Cardiac muscle cell (in vitro differentiated cells and primary cell): Measurements from ENCODE around the gene SLC18A3. TPM values are rescaled to one million over a fixed set of nuclear protein-coding genes. Genes with fewer than 3 reads are reported as not detected.

Experiments used
- DNase-seq, 2 donors: peaks; one replicate each; pipeline versions ENCODE4 v3.0.0 to v3.0.0-alpha.2; 2010 to 2017; ENCODE audit warnings: low read depth in 1 of 2, low spot score in 1 of 2
- H3K27ac ChIP-seq: fragments of 200-600 bp; sonication (generic); 2 replicates; pipeline ENCODE4 v1.5.1; 2016
- H3K27me3 ChIP-seq: fragments of 200-600 bp; sonication (generic); 2 replicates; pipeline ENCODE4 v1.6.0; 2016; ENCODE audit warnings: control low read depth
- H3K36me3 ChIP-seq: fragments of 200-600 bp; sonication (generic); 2 replicates; pipeline ENCODE4 v1.5.1; 2016; ENCODE audit warnings: control low read depth
- H3K4me1 ChIP-seq: fragments of 200-600 bp; sonication (generic); 2 replicates; pipeline ENCODE4 v1.8.1; 2017; ENCODE audit warnings: low read depth, mild to moderate bottlenecking, mixed run types
- H3K4me3 ChIP-seq: fragments of 200-600 bp; sonication (generic); 2 replicates; pipeline ENCODE4 v1.5.1; 2016; ENCODE audit warnings: mild to moderate bottlenecking
- H3K9me3 ChIP-seq: fragments of 200-600 bp; sonication (generic); 2 replicates; pipeline ENCODE4 v1.5.1; 2017; ENCODE audit warnings: low read depth, mild to moderate bottlenecking, control low read depth
- polyA plus RNA-seq: library from polyadenylated mRNA; unstranded; fragments of >200 nt; fragmentation: Nextera tagmentation; extraction: Ambion mirVana; gene quantifications from 2 replicates; pipeline ENCODE4 v1.2.1, GENCODE V29; 2016
- total RNA-seq: library from RNA; depleted of rRNA; stranded (reverse); fragments of >200 nt; gene quantifications from 2 replicates; pipeline ENCODE4 v1.2.3, GENCODE V29; 2016
- TF ChIP-seq, protein P1 (sequence below): IDR thresholded peaks from 2 replicates; pipeline ENCODE4 v1.5.1; 2012; ENCODE audit warnings: low read depth, mild to moderate bottlenecking, low read length

SLC18A3 gene
- total and polyA plus RNA-seq, 2 experiments from 2014 or later, result not detected

DNA sequence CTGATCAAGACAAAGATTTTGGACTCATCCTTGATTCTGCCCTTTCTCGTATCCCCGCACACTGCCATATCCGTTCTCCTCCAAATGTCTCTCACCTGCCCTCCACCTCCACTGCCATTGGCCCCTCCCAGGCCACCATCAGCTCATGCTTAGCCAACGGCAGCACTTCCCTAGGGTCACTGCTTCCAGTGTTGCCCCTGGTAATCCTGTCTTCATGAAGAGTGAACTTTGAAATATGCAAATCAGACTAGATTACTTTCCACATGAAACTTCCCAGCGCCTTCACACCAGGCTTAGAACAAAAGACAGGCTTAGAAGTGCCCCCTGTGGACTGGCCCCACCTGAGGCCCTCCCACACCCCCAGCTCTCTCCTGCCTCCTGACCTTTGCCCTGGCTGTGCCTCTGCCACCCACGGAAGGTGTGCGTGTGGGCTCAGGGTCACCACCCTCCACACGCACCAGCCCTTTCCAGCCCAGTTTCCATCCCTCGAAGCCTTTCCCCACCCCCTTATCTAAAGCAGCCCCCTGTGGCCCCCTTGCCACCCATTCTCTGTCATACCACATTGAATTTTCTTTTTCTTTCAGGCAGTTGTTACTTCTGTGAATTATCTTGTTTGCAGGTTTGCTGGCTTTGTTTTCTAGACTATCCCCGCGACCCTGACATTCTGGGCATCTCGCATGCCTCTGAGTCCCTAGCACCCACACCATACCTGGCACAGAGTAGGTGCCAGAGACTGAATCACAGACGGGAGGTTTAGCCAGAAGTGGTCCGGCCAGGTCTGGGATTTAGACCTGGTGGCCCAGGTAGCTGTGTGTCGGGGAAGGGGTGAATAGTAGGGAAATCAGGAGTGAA is 42.5 kb downstream of the SLC18A3 start:
- Histone ChIP-seq H3K9me3 (no peaks in the 10 kb centered on the region), H3K27me3 (no peaks in the 10 kb centered on the region), H3K27ac (no peak overlapping the region), H3K4me1 (no peaks in the 10 kb centered on the region), H3K4me3 (no peak overlapping the region), H3K36me3 (no peaks in the 10 kb centered on the region)
- TF ChIP-seq, protein P1, sequence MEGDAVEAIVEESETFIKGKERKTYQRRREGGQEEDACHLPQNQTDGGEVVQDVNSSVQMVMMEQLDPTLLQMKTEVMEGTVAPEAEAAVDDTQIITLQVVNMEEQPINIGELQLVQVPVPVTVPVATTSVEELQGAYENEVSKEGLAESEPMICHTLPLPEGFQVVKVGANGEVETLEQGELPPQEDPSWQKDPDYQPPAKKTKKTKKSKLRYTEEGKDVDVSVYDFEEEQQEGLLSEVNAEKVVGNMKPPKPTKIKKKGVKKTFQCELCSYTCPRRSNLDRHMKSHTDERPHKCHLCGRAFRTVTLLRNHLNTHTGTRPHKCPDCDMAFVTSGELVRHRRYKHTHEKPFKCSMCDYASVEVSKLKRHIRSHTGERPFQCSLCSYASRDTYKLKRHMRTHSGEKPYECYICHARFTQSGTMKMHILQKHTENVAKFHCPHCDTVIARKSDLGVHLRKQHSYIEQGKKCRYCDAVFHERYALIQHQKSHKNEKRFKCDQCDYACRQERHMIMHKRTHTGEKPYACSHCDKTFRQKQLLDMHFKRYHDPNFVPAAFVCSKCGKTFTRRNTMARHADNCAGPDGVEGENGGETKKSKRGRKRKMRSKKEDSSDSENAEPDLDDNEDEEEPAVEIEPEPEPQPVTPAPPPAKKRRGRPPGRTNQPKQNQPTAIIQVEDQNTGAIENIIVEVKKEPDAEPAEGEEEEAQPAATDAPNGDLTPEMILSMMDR, result no peak
- no peak for DNase-seq

DNA sequence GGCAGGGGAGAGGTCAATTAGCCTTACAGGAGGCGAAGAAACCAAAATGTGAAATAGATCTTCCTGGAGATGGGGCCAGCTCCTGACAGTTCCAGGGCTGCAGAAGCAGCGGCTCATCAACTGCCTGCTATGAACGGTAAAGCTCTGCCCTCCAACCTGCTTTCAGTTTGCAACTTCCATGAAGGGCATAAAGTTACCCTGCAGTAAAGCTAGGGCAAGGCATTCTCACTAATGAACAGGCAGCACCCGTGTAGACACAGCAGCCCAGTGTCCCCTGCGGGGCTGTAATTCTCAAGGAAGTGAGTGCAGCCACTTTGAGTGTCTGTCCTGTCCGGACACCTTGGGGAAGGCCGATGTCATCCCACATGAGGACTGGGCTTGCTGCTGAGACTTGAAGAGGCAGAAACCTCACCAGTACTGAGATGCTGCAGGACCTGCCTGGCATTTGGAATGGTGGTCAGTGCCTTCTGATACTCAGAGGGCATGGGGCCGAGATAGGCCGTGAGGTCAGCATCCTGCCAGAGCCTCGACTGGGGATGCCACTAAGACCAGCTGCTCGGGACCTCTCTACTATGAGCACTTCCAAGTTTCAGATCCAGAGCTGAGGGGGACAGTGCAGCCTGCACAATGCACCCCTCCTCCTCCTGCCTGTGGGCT is 43.3 kb downstream of the SLC18A3 start:
- H3K4me1 ChIP-seq, result no peaks in the 10 kb centered on the region
- no peaks in the 10 kb centered on the region for H3K36me3 ChIP-seq
- H3K9me3 ChIP-seq, result no peaks in the 10 kb centered on the region
- DNase-seq, result no peak
- no peaks in the 10 kb centered on the region for H3K27me3 ChIP-seq
- H3K27ac ChIP-seq, result no peak overlapping the region
- H3K4me3 ChIP-seq, result no peak overlapping the region
- TF ChIP-seq, protein P1, result no peak

DNA sequence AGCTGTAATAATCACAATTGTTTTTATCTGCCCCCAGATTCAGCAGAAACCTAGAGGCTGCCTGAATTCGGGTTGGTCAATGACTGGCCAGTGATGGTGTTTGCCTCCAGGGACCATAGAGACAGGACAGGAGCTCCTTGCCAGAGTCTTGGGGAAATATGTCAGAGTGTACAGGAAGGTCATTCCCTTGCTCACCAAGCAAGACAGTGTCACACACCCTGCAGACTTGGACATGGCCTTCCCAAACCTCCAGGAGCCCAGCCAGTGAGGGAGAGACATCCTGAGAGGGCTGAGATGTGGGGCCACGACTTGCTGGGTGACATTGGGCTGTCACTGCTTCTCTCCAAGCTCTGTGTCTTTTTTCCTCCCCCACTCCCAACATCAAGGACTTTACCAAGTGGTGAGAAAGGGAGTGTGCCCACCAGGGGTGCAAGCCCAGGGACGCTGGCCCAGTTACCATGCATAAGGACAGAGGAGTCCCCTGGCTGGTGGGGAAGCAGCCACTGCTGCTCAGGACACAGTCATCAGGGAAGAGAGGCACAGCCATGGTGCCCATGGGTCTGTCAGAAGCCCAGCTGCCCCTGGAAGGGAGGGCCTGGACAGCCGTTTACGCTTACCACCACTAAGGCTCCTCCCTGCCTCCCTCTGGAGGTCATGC is 44.1 kb downstream of the SLC18A3 start:
- Histone ChIP-seq H3K9me3 (no peaks in the 10 kb centered on the region), H3K27ac (no peak overlapping the region), H3K36me3 (no peaks in the 10 kb centered on the region), H3K4me3 (no peak overlapping the region), H3K27me3 (no peaks in the 10 kb centered on the region), H3K4me1 (no peaks in the 10 kb centered on the region)
- DNase-seq, result no peak
- TF ChIP-seq, protein P1, result no peak

DNA sequence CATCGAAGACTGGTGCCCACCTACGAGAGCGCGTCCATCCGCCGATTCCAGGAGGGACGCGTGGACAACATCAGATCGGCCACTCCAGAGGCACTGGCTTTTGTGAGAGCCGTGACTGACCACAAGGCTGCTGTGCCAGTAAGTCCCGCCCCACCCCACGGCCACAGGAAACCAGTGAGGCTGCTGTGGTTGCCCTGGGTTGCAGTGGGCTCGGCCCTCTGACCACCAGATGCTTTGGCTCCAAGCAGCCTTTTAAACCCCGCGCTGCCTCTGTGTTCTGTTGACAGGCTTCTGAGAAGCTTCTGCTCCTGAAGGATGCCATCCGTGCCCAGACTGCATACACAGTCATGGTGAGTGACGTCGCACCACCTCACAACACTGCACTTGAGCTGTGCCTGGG is 45.0 kb downstream of the SLC18A3 start:
- no peaks in the 10 kb centered on the region for H3K27me3 ChIP-seq
- H3K4me3 ChIP-seq, result no peak overlapping the region
- H3K4me1 ChIP-seq, result no peaks in the 10 kb centered on the region
- no peaks in the 10 kb centered on the region for H3K36me3 ChIP-seq
- no peak overlapping the region for H3K27ac ChIP-seq
- TF ChIP-seq, protein P1, result no peak
- DNase-seq, result no peak
- no peaks in the 10 kb centered on the region for H3K9me3 ChIP-seq

DNA sequence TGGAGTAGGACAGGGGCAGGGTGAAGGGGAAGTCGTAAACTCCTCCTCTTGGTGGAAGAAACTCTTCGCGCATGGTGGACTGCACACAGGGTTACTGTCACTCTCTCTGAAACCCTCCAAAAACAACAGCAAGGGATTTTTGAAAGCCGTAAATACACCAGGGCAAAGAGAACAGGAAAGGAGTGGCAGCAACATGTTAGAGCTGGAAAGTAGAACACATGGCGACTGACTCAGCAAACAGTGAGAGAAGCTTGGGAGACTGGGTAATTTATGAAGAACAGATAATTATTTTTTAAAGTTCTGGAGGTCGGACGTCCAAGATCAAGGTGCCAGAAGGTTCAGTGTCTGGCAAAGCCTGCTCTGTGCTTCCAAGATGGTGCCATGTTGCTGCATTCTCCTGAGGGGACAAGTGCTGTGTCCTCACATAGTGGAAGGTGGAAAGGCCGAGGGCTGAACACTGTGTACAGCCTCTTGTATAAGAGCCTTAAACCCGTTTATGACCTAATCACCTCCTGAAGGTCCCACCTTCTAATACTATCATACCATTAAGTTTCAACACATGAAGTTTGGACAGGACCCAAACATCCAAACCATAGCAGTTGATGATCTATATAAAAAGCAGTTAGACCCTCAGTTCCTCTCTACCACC is 46.9 kb downstream of the SLC18A3 start:
- Histone ChIP-seq H3K36me3 (no peaks in the 10 kb centered on the region), H3K27me3 (peaks cover 5% of the 10 kb centered on the region), H3K4me3 (no peak overlapping the region), H3K4me1 (no peaks in the 10 kb centered on the region), H3K27ac (no peak overlapping the region), H3K9me3 (no peaks in the 10 kb centered on the region)
- TF ChIP-seq, protein P1, result no peak
- DNase-seq, result no peak
